ENCODE measurements around the gene HNRNPUL1.

- TF ChIP-seq CTCF (IDR thresholded peaks at IDR 0.05): no peak
- no peak for TF ChIP-seq POLR2A (IDR thresholded peaks at IDR 0.05)
These were observed 10.6 kb downstream of the HNRNPUL1 start for GRCh38 chr19:41274802-41275201.

All from body of pancreas (tissue), 4 donors.